Activated CD4-positive, alpha-beta T cell treated with anti-CD3 and anti-CD28 coated beads, Interleukin-10, Interleukin-2, amounts not matched to agents 100 ng/mL and 50 ng/mL, durations not matched to agents 16 hours and 8 hours (primary cell): ENCODE measurements around the gene BMPR1B.
A peak's percentile ranks its signal among the peaks of the same experiment; 100 is the strongest.
"Not testable (repeated sequence)": the region's sequence is repeated elsewhere in the genome, so short reads cannot be mapped to it uniquely, and the experiment has no call there.

Source experiments
- DNase-seq: peaks from one replicate; pipeline ENCODE4 v3.0.0-alpha.2; 2020

BMPR1B gene

GRCh38 chr4:95155759-95156451 lies 398.1 kb downstream of the BMPR1B start:
- DNase-seq = peak; percentile 48

GRCh38 chr4:95156452-95156765 lies 398.7 kb downstream of the BMPR1B start:
- no peak for DNase-seq

- no peak for DNase-seq
Measured at GRCh38 chr4:95157596-95157995, 399.8 kb downstream of the BMPR1B start.

- DNase-seq = no peak
Measured at GRCh38 chr4:95158045-95158444, 400.3 kb downstream of the BMPR1B start.

GRCh38 chr4:95158626-95159025 lies 400.9 kb downstream of the BMPR1B start:
- DNase-seq = no peak

GRCh38 chr4:95159384-95159783 lies 401.6 kb downstream of the BMPR1B start:
- no peak for DNase-seq

GRCh38 chr4:95161781-95162469 lies 404.2 kb downstream of the BMPR1B start:
- DNase-seq = no peak

- no peak for DNase-seq
Measured at GRCh38 chr4:95162867-95163266, 405.1 kb downstream of the BMPR1B start.

GRCh38 chr4:95165926-95166524 lies 408.3 kb downstream of the BMPR1B start:
- peak; percentile 75 for DNase-seq

GRCh38 chr4:95167805-95168204 lies 410.1 kb downstream of the BMPR1B start:
- DNase-seq = peak; percentile 24

- no peak for DNase-seq
Measured at GRCh38 chr4:95170176-95170575, 412.4 kb downstream of the BMPR1B start.

- DNase-seq = not testable (repeated sequence)
Measured at GRCh38 chr4:95171377-95171776, 413.6 kb downstream of the BMPR1B start.

GRCh38 chr4:95178938-95179337 lies 421.2 kb downstream of the BMPR1B start:
- no peak for DNase-seq

- DNase-seq = no peak
Measured at GRCh38 chr4:95180531-95181242, 422.9 kb downstream of the BMPR1B start.

- peak; percentile 35 for DNase-seq
Measured at GRCh38 chr4:95181243-95181995, 423.7 kb downstream of the BMPR1B start.

- DNase-seq = no peak
Measured at GRCh38 chr4:95181996-95182306, 424.2 kb downstream of the BMPR1B start.

GRCh38 chr4:95183656-95184408 lies 426.1 kb downstream of the BMPR1B start:
- no peak for DNase-seq

GRCh38 chr4:95186666-95187065 lies 428.9 kb downstream of the BMPR1B start:
- DNase-seq = no peak

- DNase-seq = no peak
Measured at GRCh38 chr4:95188701-95189370, 431.1 kb downstream of the BMPR1B start.

- DNase-seq = no peak
Measured at GRCh38 chr4:95190751-95191436, 433.1 kb downstream of the BMPR1B start.

GRCh38 chr4:95191537-95191936 lies 433.8 kb downstream of the BMPR1B start:
- DNase-seq = no peak
